H1 (cell line): ENCODE data around the gene SLC52A3. TPM values are rescaled to one million over a fixed set of nuclear protein-coding genes. Genes with fewer than 3 reads are reported as not detected.
"Not testable (repeated sequence)": the region's sequence is repeated elsewhere in the genome, so short reads cannot be mapped to it uniquely, and the experiment has no call there.

Source experiments
- CTCF ChIA-PET: fragments of 300-600 bp; sonication (Branson Sonifier 250); formaldehyde crosslinking; loops from one replicate; lab custom pipeline; 2021; ENCODE audit not compliant: partially characterized antibody; lab: Charles Lee
- POLR2A ChIA-PET: fragments of 300-600 bp; sonication (Branson Sonifier 250); formaldehyde crosslinking; loops from one replicate; lab custom pipeline; 2021; ENCODE audit warnings: inconsistent platforms; ENCODE audit not compliant: partially characterized antibody; lab: Charles Lee
- DNase-seq, 2 experiments: peaks; one replicate each; pipeline versions ENCODE4 v3.0.0 to v3.0.0-alpha.2; 2010 to 2022; ENCODE audit warnings: low spot score in 2 of 2, low read depth in 1 of 2, mixed read lengths in 1 of 2
- FAIRE-seq: peaks from 2 replicates; lab custom pipeline; 2011; peaks lifted over from hg19 to GRCh38; lab: Jason Lieb, UNC
- H2AFZ ChIP-seq: 2 replicates; pipeline ENCODE4 v1.8.1; 2012; ENCODE audit warnings: low read length, inconsistent platforms
- H2AK5ac ChIP-seq: 2 replicates; pipeline ENCODE4 v1.6.1; 2013; ENCODE audit warnings: low read depth, low read length
- H2BK120ac ChIP-seq: replicated peaks from 2 replicates; pipeline ENCODE3; 2013; ENCODE audit warnings: low read depth, low read length, inconsistent platforms
- H2BK12ac ChIP-seq: 2 replicates; pipeline ENCODE4 v1.6.1; 2013; ENCODE audit warnings: low read depth, low read length
- H2BK15ac ChIP-seq: 2 replicates; pipeline ENCODE4 v1.6.1; 2013; ENCODE audit warnings: low read length
- H2BK20ac ChIP-seq: 2 replicates; pipeline ENCODE4 v1.6.1; 2013; ENCODE audit warnings: low read length
- H2BK5ac ChIP-seq: 2 replicates; pipeline ENCODE4 v1.6.1; 2013; ENCODE audit warnings: low read depth, low read length
- H3K14ac ChIP-seq: 2 replicates; pipeline ENCODE4 v1.6.1; 2013; ENCODE audit warnings: inconsistent platforms; ENCODE audit not compliant: insufficient read length
- H3K18ac ChIP-seq: 2 replicates; pipeline ENCODE4 v1.6.1; 2013; ENCODE audit warnings: low read length; ENCODE audit errors: extremely low read depth
- H3K23ac ChIP-seq: 2 replicates; pipeline ENCODE4 v1.6.1; 2013; ENCODE audit warnings: inconsistent platforms; ENCODE audit not compliant: insufficient read length
- H3K23me2 ChIP-seq: 2 replicates; pipeline ENCODE4 v1.6.1; 2013; ENCODE audit warnings: low read depth, low read length
- H3K27ac ChIP-seq: 2 replicates; pipeline ENCODE4 v1.6.1; 2011; ENCODE audit warnings: low read depth, low read length, inconsistent platforms
- H3K27me3 ChIP-seq, 4 experiments: replicated peaks in 1 of 4; 1 replicate in 1 of 4; 2 replicates in 3 of 4; pipeline versions ENCODE4 v1.6.1 to v1.8.1; 2011 to 2013; ENCODE audit warnings: low read length in 3 of 4, mild to moderate bottlenecking in 3 of 4, inconsistent platforms in 2 of 4, mixed read lengths in 2 of 4, moderate library complexity in 1 of 4; ENCODE audit not compliant: control insufficient read depth in 3 of 4, insufficient read depth in 3 of 4; ENCODE audit errors: extremely low read depth in 1 of 4
- H3K36me3 ChIP-seq, 4 experiments: 2 replicates each; pipeline versions ENCODE4 v1.6.1 to v1.8.1; 2011 to 2013; ENCODE audit warnings: mild to moderate bottlenecking in 4 of 4, low read length in 3 of 4, moderate library complexity in 2 of 4, control low read depth in 1 of 4, inconsistent platforms in 1 of 4; ENCODE audit not compliant: insufficient read depth in 4 of 4, control insufficient read depth in 2 of 4
- H3K4ac ChIP-seq: replicated peaks from 2 replicates; pipeline ENCODE3; 2013; ENCODE audit warnings: low read length, low read depth, mixed read lengths, inconsistent platforms; ENCODE audit not compliant: insufficient read length
- H3K4me1 ChIP-seq, 4 experiments: replicated peaks in 1 of 4; 1 replicate in 1 of 4; 2 replicates in 3 of 4; pipeline versions ENCODE4 v1.6.1 to v1.8.1; 2011 to 2013; ENCODE audit warnings: low read length in 3 of 4, inconsistent platforms in 2 of 4, mixed read lengths in 1 of 4; ENCODE audit not compliant: insufficient read depth in 4 of 4, control insufficient read depth in 3 of 4
- H3K4me2 ChIP-seq, 2 experiments: 2 replicates each; pipeline versions ENCODE4 v1.6.1 to v1.8.1; 2011 to 2013; ENCODE audit warnings: low read depth in 2 of 2, low read length in 2 of 2, control low read depth in 1 of 2, inconsistent platforms in 1 of 2, mild to moderate bottlenecking in 1 of 2; ENCODE audit not compliant: insufficient read depth in 1 of 2
- H3K4me3 ChIP-seq, 4 experiments: fragments of 200-600, 300-600 bp in 1 of 4; sonication (generic), shearing (Covaris generic), sonication (Bioruptor Twin) in 1 of 4; 2 replicates each; pipeline versions ENCODE4 v1.5.1 to v1.8.1; 2011 to 2016; ENCODE audit warnings: low read length in 4 of 4, low read depth in 3 of 4, control low read depth in 2 of 4, inconsistent platforms in 2 of 4, mild to moderate bottlenecking in 2 of 4, mixed read lengths in 1 of 4, moderate library complexity in 1 of 4; ENCODE audit not compliant: insufficient read depth in 2 of 4; ENCODE audit errors: extremely low read depth in 1 of 4
- H3K56ac ChIP-seq: replicated peaks from 2 replicates; pipeline ENCODE3; 2013; ENCODE audit warnings: low read depth, mild to moderate bottlenecking, mixed read lengths, low read length, inconsistent platforms; ENCODE audit not compliant: insufficient read length
- H3K79me1 ChIP-seq: 2 replicates; pipeline ENCODE4 v1.6.1; 2013; ENCODE audit warnings: low read depth, low read length, control low read depth
- H3K79me2 ChIP-seq, 2 experiments: 2 replicates each; pipeline versions ENCODE4 v1.6.1 to v1.8.1; 2012 to 2013; ENCODE audit warnings: low read length in 2 of 2, mild to moderate bottlenecking in 2 of 2, inconsistent platforms in 1 of 2; ENCODE audit not compliant: insufficient read depth in 2 of 2, control insufficient read depth in 1 of 2
- H3K9ac ChIP-seq, 4 experiments: replicated peaks in 1 of 4; 1 replicate in 1 of 4; 2 replicates in 3 of 4; pipeline versions ENCODE4 v1.6.1 to v1.8.1; 2011 to 2013; ENCODE audit warnings: low read depth in 3 of 4, low read length in 3 of 4, control low read depth in 2 of 4, mild to moderate bottlenecking in 2 of 4, moderate library complexity in 2 of 4, inconsistent platforms in 1 of 4; ENCODE audit errors: extremely low read depth in 1 of 4
- H3K9me3 ChIP-seq, 2 experiments: 2 replicates each; pipeline versions ENCODE4 v1.6.1 to v1.8.1; 2012 to 2013; ENCODE audit warnings: mild to moderate bottlenecking in 2 of 2, moderate library complexity in 2 of 2, control low read depth in 1 of 2, inconsistent platforms in 1 of 2, low read depth in 1 of 2, low read length in 1 of 2, mixed read lengths in 1 of 2; ENCODE audit not compliant: insufficient read depth in 2 of 2
- H4K20me1 ChIP-seq, 2 experiments: replicated peaks in 1 of 2; 2 replicates each; pipeline versions ENCODE3 to v1.8.1; 2011 to 2013; ENCODE audit warnings: inconsistent platforms in 2 of 2, low read length in 2 of 2, mild to moderate bottlenecking in 1 of 2; ENCODE audit not compliant: insufficient read depth in 2 of 2, control insufficient read depth in 1 of 2
- H4K5ac ChIP-seq: 2 replicates; pipeline ENCODE4 v1.6.1; 2013; ENCODE audit warnings: low read length, low read depth, mixed read lengths, inconsistent platforms; ENCODE audit not compliant: insufficient read length
- H4K8ac ChIP-seq: 2 replicates; pipeline ENCODE4 v1.8.0; 2013; ENCODE audit warnings: mild to moderate bottlenecking, moderate library complexity, low read length, inconsistent platforms; ENCODE audit not compliant: insufficient read depth; ENCODE audit errors: extremely low read depth
- H4K91ac ChIP-seq: replicated peaks from 2 replicates; pipeline ENCODE3; 2013; ENCODE audit warnings: low read length, mixed read lengths, inconsistent platforms; ENCODE audit not compliant: insufficient read length
- WGBS, 2 experiments: shearing (Covaris generic) in 1 of 2; methylation state at CpG; one replicate each; pipeline versions ENCODE4 v1.1.6 to v1.1.7; 2013 to 2015; ENCODE audit warnings: low lambda C conversion rate in 2 of 2, mixed read lengths in 2 of 2, inconsistent platforms in 1 of 2, low coverage in 1 of 2, missing lambda C conversion rate in 1 of 2; ENCODE audit not compliant: insufficient replicate concordance in 2 of 2, insufficient coverage in 1 of 2, insufficient read length in 1 of 2; ENCODE audit errors: extremely low coverage in 1 of 2, missing lambda C conversion rate in 1 of 2; 5-methylcytosine and 5-hydroxymethylcytosine counted together
- polyA plus RNA-seq, 7 experiments: library from polyadenylated mRNA; depleted of rRNA in 3 of 7; stranded (reverse) in 5 of 7; unstranded in 2 of 7; fragments of >200 nt in 5 of 7; fragments of 200-250 nt in 2 of 7; gene quantifications; 1 replicate in 5 of 7; 2 replicates in 1 of 7; 4 replicates in 1 of 7; pipeline versions ENCODE4 v1.2.1 to v1.2.3, GENCODE V29; 2011 to 2013; ENCODE audit warnings: missing spikeins in 2 of 7, mixed read lengths in 2 of 7
- total RNA-seq: library from RNA; stranded (reverse); fragmentation: NEBNext Ultra II Directional; extraction: Animal tissue kit (Norgen Biotek cat#: 25700); gene quantifications from 2 replicates; pipeline ENCODE4 v1.2.1, GENCODE V29; 2021

SLC52A3 gene
- total and polyA plus RNA-seq, 2 of the 8 experiments (the other 6 are each of a cell fraction or from before 2014, with no cell fraction given) = 2.3 to 4.2 TPM

DNA sequence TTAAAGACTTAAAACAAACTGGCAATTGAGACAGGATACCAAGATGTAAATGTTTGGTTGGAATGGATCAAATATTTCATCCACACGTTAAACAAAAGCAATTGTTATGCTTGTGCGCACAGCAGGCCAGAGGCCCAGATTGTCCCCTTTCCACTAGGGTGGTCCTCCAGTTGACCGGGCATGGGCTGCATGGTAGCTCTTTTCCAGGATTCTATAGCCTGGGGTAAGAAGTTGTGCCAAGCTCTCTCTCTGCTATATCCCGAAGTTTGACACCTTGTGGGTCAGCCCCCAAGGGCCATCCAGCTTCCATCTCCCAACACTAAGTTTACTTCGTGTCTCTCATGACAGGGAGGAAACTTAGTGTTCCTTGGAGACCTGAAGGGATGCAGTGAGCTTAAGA is 30.4 kb upstream of the SLC52A3 start:
- POLR2A ChIA-PET, FAIRE-seq, H4K8ac ChIP-seq, H3K36me3 ChIP-seq, H3K79me2 ChIP-seq, H3K27me3 ChIP-seq, H3K23me2 ChIP-seq, H2AFZ ChIP-seq, H3K27ac ChIP-seq, H2BK12ac ChIP-seq, H3K4me3 ChIP-seq, H3K79me1 ChIP-seq, H3K14ac ChIP-seq, H3K23ac ChIP-seq, DNase-seq, H3K18ac ChIP-seq, H2BK5ac ChIP-seq, H3K9ac ChIP-seq, H3K4me1 ChIP-seq, H2BK120ac ChIP-seq, H4K91ac ChIP-seq, H3K4ac ChIP-seq, H2AK5ac ChIP-seq, H2BK15ac ChIP-seq, H3K56ac ChIP-seq, H3K4me2 ChIP-seq, H4K20me1 ChIP-seq, H4K5ac ChIP-seq, H2BK20ac ChIP-seq: not testable (repeated sequence)
- H3K9me3 ChIP-seq = peaks cover 4 to 11% of the 10 kb centered on the region in 2 experiments; a peak in 2 of 4 replicates
- CTCF ChIA-PET = interaction anchor here (0.9 to 1.9 kb wide), 3 partner anchors 17 to 158 kb away, joined by 3 to 5 read pairs (median 4); no protein-coding TSS in a partner anchor
- WGBS, 2 experiments = 97% methylated on average over 5 of the region's 5 CpGs; no CpG with 5 or more reads in 1 of the 2 experiments
